ENCODE results near the gene S100PBP. TPM values are rescaled to one million over a fixed set of nuclear protein-coding genes. Genes with fewer than 3 reads are reported as not detected.

Gene S100PBP
- total and polyA plus RNA-seq, 2 of the 13 experiments (the other 11 are each of a cell fraction or from before 2014, with no cell fraction given) = 20.4 to 26.1 TPM

- no peak for TF ChIP-seq MEF2D (CRISPR knock-in tag; IDR thresholded peaks at IDR 0.05)
Observed at GRCh38 chr1:32898056-32898455, 80.6 kb downstream of the S100PBP start (continued).

GRCh38 chr1:32898958-32899357, 81.5 kb downstream of the S100PBP start:
- 62% methylated on average over 2 of the region's 3 CpGs for WGBS (ENCODE audit: low lambda C conversion rate)
- in situ Hi-C loops (cut with HindIII; ENCODE audit: extremely low pct_ligation_motif_present, low pct_unique_long_range_greater_than_20kb) (no loop called here), intact Hi-C loops (cut with micrococcal nuclease; ENCODE audit: unreplicated experiment) (no loop called here)
- BruUV-seq (replicated peaks) = no TSS peak
- no peak for DNase-seq (ENCODE audit: low spot score)
- TF ChIP-seq POLR2A (IDR thresholded peaks at IDR 0.05; ENCODE audit: insufficient read depth in 1 of 2, low read depth in 2 of 2, low read length in 2 of 2) = no peak
- no peak for TF ChIP-seq ZNF510 (CRISPR knock-in tag; IDR thresholded peaks at IDR 0.05; ENCODE audit: low read depth)
- no peak for TF ChIP-seq RFXAP (CRISPR knock-in tag; IDR thresholded peaks at IDR 0.05; ENCODE audit: borderline replicate concordance)
- no peak overlapping the region for H3K9ac ChIP-seq (ENCODE audit: insufficient read depth, low read depth, low read length)
- ChIA-PET CTCF (ENCODE audit: low intra/inter-chr PET ratio, low total read pairs) (no interaction called here), POLR2A (no interaction called here)
- H3K27ac ChIP-seq (ENCODE audit: extremely low read length, insufficient read depth, low read length) = no peak overlapping the region
- no peaks in the 10 kb centered on the region for H3K36me3 ChIP-seq (replicated peaks in 1 of 2; ENCODE audit: control insufficient read depth in 1 of 2, insufficient read depth in 2 of 2, low read length in 2 of 2)
- H3K4me1 ChIP-seq (ENCODE audit: insufficient read depth, low read length) = no peaks in the 10 kb centered on the region
- ATAC-seq = no peak
- no peak for FAIRE-seq
- H4K20me1 ChIP-seq (ENCODE audit: insufficient read depth, low read length) = 0 out of 2 replicates have a peak, but pooled peaks cover 2% of the 10 kb centered on the region
- no peaks in the 10 kb centered on the region for H3K9me3 ChIP-seq (ENCODE audit: low read length)
- no peak overlapping the region for H3K4me2 ChIP-seq (ENCODE audit: low read depth, low read length)
- H3K79me2 ChIP-seq (ENCODE audit: insufficient read depth, low read length) = no peaks in the 10 kb centered on the region
- H3K27me3 ChIP-seq (ENCODE audit: control insufficient read depth in 1 of 2, insufficient read depth in 2 of 2, low read length in 2 of 2) = peaks cover 13 to 58% of the 10 kb centered on the region in 2 experiments
- no peak overlapping the region for H2AFZ ChIP-seq (ENCODE audit: low read length)
- no peak overlapping the region for H3K4me3 ChIP-seq (replicated peaks in 1 of 3; ENCODE audit: insufficient read depth in 1 of 3, low read depth in 2 of 3, low read length in 3 of 3)

- in situ Hi-C loops (cut with HindIII; ENCODE audit: extremely low pct_ligation_motif_present, low pct_unique_long_range_greater_than_20kb) = no loop called here
- no peak overlapping the region for H3K9ac ChIP-seq (ENCODE audit: insufficient read depth, low read depth, low read length)
- TF ChIP-seq ZNF614 (CRISPR knock-in tag; IDR thresholded peaks at IDR 0.05; ENCODE audit: borderline replicate concordance) = no peak
- TF ChIP-seq NAIF1 (CRISPR knock-in tag; IDR thresholded peaks at IDR 0.05; ENCODE audit: borderline replicate concordance) = no peak
- no peak for TF ChIP-seq ZNF577 (CRISPR knock-in tag; IDR thresholded peaks at IDR 0.05; ENCODE audit: borderline replicate concordance, low read depth)
- TF ChIP-seq ZNF891 (CRISPR knock-in tag; IDR thresholded peaks at IDR 0.05) = no peak
- TF ChIP-seq ZNF430 (CRISPR knock-in tag; IDR thresholded peaks at IDR 0.05) = no peak
- no peak for TF ChIP-seq ZNF362 (CRISPR knock-in tag; IDR thresholded peaks at IDR 0.05; ENCODE audit: borderline replicate concordance)
- TF ChIP-seq ZNF33B (CRISPR knock-in tag; IDR thresholded peaks at IDR 0.05) = no peak
- TF ChIP-seq ZNF772 (CRISPR knock-in tag; IDR thresholded peaks at IDR 0.05) = no peak
- TF ChIP-seq ZNF768 (CRISPR knock-in tag; IDR thresholded peaks at IDR 0.05) = no peak
- no peak for TF ChIP-seq MED8 (CRISPR knock-in tag; IDR thresholded peaks at IDR 0.05; ENCODE audit: insufficient replicate concordance)
- TF ChIP-seq ZFP37 (CRISPR knock-in tag; IDR thresholded peaks at IDR 0.05; ENCODE audit: borderline replicate concordance) = no peak
Observed at GRCh38 chr1:32899586-32900296, 82.3 kb downstream of the S100PBP start.

More at GRCh38 chr1:32899586-32900296, 82.3 kb downstream of the S100PBP start:
- H3K4me1 ChIP-seq (ENCODE audit: insufficient read depth, low read length) = no peaks in the 10 kb centered on the region
- DNase-seq (ENCODE audit: low spot score) = no peak
- H3K4me2 ChIP-seq (ENCODE audit: low read depth, low read length) = no peak overlapping the region
- H3K27ac ChIP-seq (ENCODE audit: extremely low read length, insufficient read depth, low read length) = no peak overlapping the region
- no peak overlapping the region for H3K4me3 ChIP-seq (replicated peaks in 1 of 3; ENCODE audit: insufficient read depth in 1 of 3, low read depth in 2 of 3, low read length in 3 of 3)
- no peak overlapping the region for H2AFZ ChIP-seq (ENCODE audit: low read length)
- H3K9me3 ChIP-seq (ENCODE audit: low read length) = no peaks in the 10 kb centered on the region
- intact Hi-C loops (cut with micrococcal nuclease; ENCODE audit: unreplicated experiment) = no loop called here
- H3K36me3 ChIP-seq (replicated peaks in 1 of 2; ENCODE audit: control insufficient read depth in 1 of 2, insufficient read depth in 2 of 2, low read length in 2 of 2) = no peaks in the 10 kb centered on the region
- BruUV-seq (replicated peaks) = no TSS peak
- no peaks in the 10 kb centered on the region for H3K79me2 ChIP-seq (ENCODE audit: insufficient read depth, low read length)
- ChIA-PET CTCF (ENCODE audit: low intra/inter-chr PET ratio, low total read pairs) (no interaction called here), POLR2A (no interaction called here)
- H3K27me3 ChIP-seq (ENCODE audit: control insufficient read depth in 1 of 2, insufficient read depth in 2 of 2, low read length in 2 of 2) = peaks cover 13 to 50% of the 10 kb centered on the region in 2 experiments
- no peak for FAIRE-seq
- ATAC-seq = no peak
- 0 out of 2 replicates have a peak, but pooled peaks cover 2% of the 10 kb centered on the region for H4K20me1 ChIP-seq (ENCODE audit: insufficient read depth, low read length)
- WGBS (ENCODE audit: low lambda C conversion rate) = 13% methylated on average over 1 of the region's 7 CpGs
